Upper lobe of left lung (tissue), 6 donors: Measurements from ENCODE around the gene MCF2L2. TPM values are rescaled to one million over a fixed set of nuclear protein-coding genes. Genes with fewer than 3 reads are reported as not detected.

Experiments
- ATAC-seq, 2 donors: fragments of 200-7000 bp; cut with Tn5 transposase; one replicate each; pipeline ENCODE4 v1.9.1; 2022; ENCODE audit warnings: mild to moderate bottlenecking in 2 of 2, moderate library complexity in 2 of 2; ENCODE audit not compliant: low FRiP score in 2 of 2
- DNase-seq, 2 donors: peaks; one replicate each; pipeline ENCODE4 v3.0.0-alpha.2; 2019 to 2020
- H3K27ac ChIP-seq, 4 donors: fragments of 200-600 bp; sonication (generic); one replicate each; pipeline ENCODE4 v1.5.1; 2016 to 2019
- H3K27me3 ChIP-seq, 4 donors: fragments of 200-600 bp; sonication (generic); one replicate each; pipeline ENCODE4 v1.5.1; 2017 to 2019
- H3K36me3 ChIP-seq, 4 donors: fragments of 200-600 bp; sonication (generic); one replicate each; pipeline ENCODE4 v1.5.1; 2016 to 2019
- H3K4me1 ChIP-seq, 4 donors: fragments of 200-600 bp; sonication (generic); one replicate each; pipeline ENCODE4 v1.5.1; 2018 to 2019
- H3K4me3 ChIP-seq, 4 donors: fragments of 200-600 bp; sonication (generic); one replicate each; pipeline ENCODE4 v1.5.1; 2017 to 2019; ENCODE audit warnings: mild to moderate bottlenecking in 2 of 4, moderate library complexity in 1 of 4
- H3K9me3 ChIP-seq, 4 donors: fragments of 200-600 bp; sonication (generic); one replicate each; pipeline ENCODE4 v1.5.1; 2018 to 2019
- CTCF ChIP-seq, 6 experiments: fragments of 450-650 bp in 4 of 6; fragments of 200-600 bp in 2 of 6; sonication (generic) in 2 of 6; IDR thresholded peaks; one replicate each; pipeline ENCODE4 v1.5.1; 2016 to 2019; ENCODE audit warnings: antibody characterized with exemption in 6 of 6
- EP300 ChIP-seq, 4 donors: sonication (generic); formaldehyde crosslinking; IDR thresholded peaks; one replicate each; pipeline ENCODE4 v1.5.1; 2017; ENCODE audit warnings: antibody characterized with exemption in 4 of 4, control low read depth in 2 of 4
- POLR2A ChIP-seq, 4 donors: fragments of 450-650 bp; IDR thresholded peaks; one replicate each; pipeline ENCODE4 v1.5.1; 2016 to 2017; ENCODE audit warnings: antibody characterized with exemption in 4 of 4, mild to moderate bottlenecking in 2 of 4
- POLR2AphosphoS5 ChIP-seq, 2 donors: sonication (generic); formaldehyde crosslinking; IDR thresholded peaks; one replicate each; pipeline ENCODE4 v1.5.1; 2017; ENCODE audit warnings: antibody characterized with exemption in 2 of 2
- WGBS, 2 donors: methylation state at CpG; one replicate each; pipeline ENCODE4 v1.1.5; 2017 to 2018; 5-methylcytosine and 5-hydroxymethylcytosine counted together
- total RNA-seq, 6 donors: library from RNA; depleted of rRNA in 4 of 6; stranded (reverse); fragments of >200 nt in 4 of 6; gene quantifications; one replicate each; pipeline versions ENCODE4 v1.1.0 to v1.2.1, GENCODE V29; 2016 to 2021
- donor health status: DM: no; HTN: no; CAD: no; lungs with moderate emphysema.
- donor health status: DM: no; HTN: yes; CAD: no; lungs with severe emphysema.

MCF2L2 gene
- total RNA-seq, 6 donors from 2014 or later, result 0.22 to 2.0 (median 1.2) TPM

- WGBS, 2 donors, result 70 to 76% methylated on average over 4 of the region's 4 CpGs
- TF ChIP-seq POLR2A (IDR thresholded peaks at IDR 0.05) (no peak), CTCF (IDR thresholded peaks at IDR 0.05) (no peak), POLR2AphosphoS5 (IDR thresholded peaks at IDR 0.05) (no peak), EP300 (IDR thresholded peaks at IDR 0.05) (no peak)
- DNase-seq (no peak), ATAC-seq (peak in 1 of 2 donors; percentile 57)
- H3K4me1 ChIP-seq, result peaks cover 0 to 19% (median 11%) of the 10 kb centered on the region in 4 donors
- H3K27ac ChIP-seq, result peak overlapping the region; percentile 13 to 68 (median 31)
- H3K36me3 ChIP-seq, result no peaks in the 10 kb centered on the region
- H3K9me3 ChIP-seq, result no peaks in the 10 kb centered on the region
- H3K4me3 ChIP-seq, result no peak overlapping the region
- no peaks in the 10 kb centered on the region for H3K27me3 ChIP-seq
These were observed 59.3 kb downstream of the MCF2L2 start for GRCh38 chr3:183369117-183369516.

- no peaks in the 10 kb centered on the region for H3K36me3 ChIP-seq
- TF ChIP-seq CTCF (IDR thresholded peaks at IDR 0.05), result no peak
- TF ChIP-seq POLR2AphosphoS5 (IDR thresholded peaks at IDR 0.05), result no peak
- no peak for TF ChIP-seq EP300 (IDR thresholded peaks at IDR 0.05)
- TF ChIP-seq POLR2A (IDR thresholded peaks at IDR 0.05), result no peak
- H3K4me1 ChIP-seq, result no peaks in the 10 kb centered on the region
- DNase-seq (no peak), ATAC-seq (no peak)
- 88 to 89% methylated on average over 3 of the region's 3 CpGs for WGBS, 2 donors
- H3K4me3 ChIP-seq, result no peak overlapping the region
- no peak overlapping the region for H3K27ac ChIP-seq
- H3K27me3 ChIP-seq, result no peaks in the 10 kb centered on the region
- H3K9me3 ChIP-seq, result no peaks in the 10 kb centered on the region
These were observed 67.3 kb downstream of the MCF2L2 start for GRCh38 chr3:183360971-183361624.

- Histone ChIP-seq H3K4me1 (no peaks in the 10 kb centered on the region), H3K27ac (no peak overlapping the region), H3K4me3 (no peak overlapping the region), H3K27me3 (no peaks in the 10 kb centered on the region), H3K9me3 (no peaks in the 10 kb centered on the region), H3K36me3 (no peaks in the 10 kb centered on the region)
- TF ChIP-seq CTCF (IDR thresholded peaks at IDR 0.05), result no peak
- TF ChIP-seq EP300 (IDR thresholded peaks at IDR 0.05), result no peak
- TF ChIP-seq POLR2A (IDR thresholded peaks at IDR 0.05), result no peak
- TF ChIP-seq POLR2AphosphoS5 (IDR thresholded peaks at IDR 0.05), result no peak
- 62 to 73% methylated on average over 2 of the region's 2 CpGs for WGBS, 2 donors
- ATAC-seq (no peak), DNase-seq (no peak)
These were observed 69.4 kb downstream of the MCF2L2 start for GRCh38 chr3:183359036-183359435.

GRCh38 chr3:183357564-183358079 lies 70.8 kb downstream of the MCF2L2 start:
- WGBS, 2 donors, result 76 to 77% methylated on average over 8 of the region's 8 CpGs
- Histone ChIP-seq H3K4me1 (no peaks in the 10 kb centered on the region), H3K27me3 (no peaks in the 10 kb centered on the region), H3K4me3 (no peak overlapping the region), H3K9me3 (no peaks in the 10 kb centered on the region), H3K36me3 (no peaks in the 10 kb centered on the region), H3K27ac (no peak overlapping the region)
- DNase-seq, result no peak
- no peak for ATAC-seq
- no peak for TF ChIP-seq POLR2A (IDR thresholded peaks at IDR 0.05)
- TF ChIP-seq POLR2AphosphoS5 (IDR thresholded peaks at IDR 0.05), result no peak
- no peak for TF ChIP-seq CTCF (IDR thresholded peaks at IDR 0.05)
- TF ChIP-seq EP300 (IDR thresholded peaks at IDR 0.05), result no peak

- H3K4me1 ChIP-seq, result no peaks in the 10 kb centered on the region
- DNase-seq (no peak), ATAC-seq (no peak)
- TF ChIP-seq CTCF (IDR thresholded peaks at IDR 0.05), result no peak
- TF ChIP-seq POLR2AphosphoS5 (IDR thresholded peaks at IDR 0.05), result no peak
- TF ChIP-seq EP300 (IDR thresholded peaks at IDR 0.05), result no peak
- no peak for TF ChIP-seq POLR2A (IDR thresholded peaks at IDR 0.05)
- H3K27ac ChIP-seq, result no peak overlapping the region
- H3K4me3 ChIP-seq, result no peak overlapping the region
- no peaks in the 10 kb centered on the region for H3K9me3 ChIP-seq
- no peaks in the 10 kb centered on the region for H3K27me3 ChIP-seq
- H3K36me3 ChIP-seq, result no peaks in the 10 kb centered on the region
These were observed 71.5 kb downstream of the MCF2L2 start for GRCh38 chr3:183356920-183357319.
